Mesendoderm (in vitro differentiated cells): Measurements from ENCODE around the gene EFCAB6.

Experiments
- DNase-seq: peaks from one replicate; pipeline ENCODE4 v3.0.0; 2013
- H2AK5ac ChIP-seq: 2 replicates; pipeline ENCODE4 v1.6.1; 2013; ENCODE audit warnings: low read length, inconsistent platforms
- H2BK120ac ChIP-seq: 2 replicates; pipeline ENCODE4 v1.6.1; 2013; ENCODE audit warnings: low read depth, mild to moderate bottlenecking, low read length, moderate library complexity, mixed read lengths
- H2BK15ac ChIP-seq: replicated peaks from 2 replicates; pipeline ENCODE4 v1.6.1; 2013; ENCODE audit warnings: low read depth, mild to moderate bottlenecking, moderate library complexity
- H2BK5ac ChIP-seq: 2 replicates; pipeline ENCODE4 v1.6.1; 2013; ENCODE audit warnings: low read length, inconsistent platforms
- H3K18ac ChIP-seq: 2 replicates; pipeline ENCODE4 v1.6.1; 2013; ENCODE audit warnings: mild to moderate bottlenecking, low read length, mixed read lengths
- H3K23ac ChIP-seq: one replicate; pipeline ENCODE4 v1.6.1; 2013; ENCODE audit warnings: low read length
- H3K27ac ChIP-seq: 2 replicates; pipeline ENCODE4 v1.5.1; 2013; ENCODE audit warnings: low read depth, mild to moderate bottlenecking, inconsistent platforms, low read length, moderate library complexity
- H3K27me3 ChIP-seq: 2 replicates; pipeline ENCODE4 v1.6.1; 2013; ENCODE audit warnings: low read length, control low read depth, mild to moderate bottlenecking, inconsistent platforms; ENCODE audit not compliant: insufficient read depth, poor library complexity
- H3K36me3 ChIP-seq: 2 replicates; pipeline ENCODE4 v1.6.1; 2013; ENCODE audit warnings: low read length, inconsistent platforms; ENCODE audit not compliant: control insufficient read depth, insufficient read depth
- H3K4ac ChIP-seq: one replicate; pipeline ENCODE4 v1.6.1; 2013; ENCODE audit warnings: low read depth, mild to moderate bottlenecking, low read length, moderate library complexity
- H3K4me1 ChIP-seq: 2 replicates; pipeline ENCODE4 v1.6.1; 2013; ENCODE audit warnings: low read depth, low read length, inconsistent platforms; ENCODE audit not compliant: control insufficient read depth
- H3K4me2 ChIP-seq: 2 replicates; pipeline ENCODE4 v1.6.1; 2013; ENCODE audit warnings: low read length
- H3K4me3 ChIP-seq: 2 replicates; pipeline ENCODE4 v1.5.1; 2013; ENCODE audit warnings: mild to moderate bottlenecking, low read length
- H3K56ac ChIP-seq: one replicate; pipeline ENCODE4 v1.6.1; 2013; ENCODE audit warnings: low read length
- H3K79me1 ChIP-seq: 2 replicates; pipeline ENCODE4 v1.6.1; 2013; ENCODE audit warnings: low read length, inconsistent platforms
- H3K79me2 ChIP-seq: 2 replicates; pipeline ENCODE4 v1.6.1; 2013; ENCODE audit warnings: mild to moderate bottlenecking, low read length; ENCODE audit not compliant: control insufficient read depth, insufficient read depth
- H3K9ac ChIP-seq: 2 replicates; pipeline ENCODE4 v1.6.1; 2013; ENCODE audit warnings: low read length, inconsistent platforms
- H4K5ac ChIP-seq: one replicate; pipeline ENCODE4 v1.6.1; 2013; ENCODE audit warnings: low read length
- H4K8ac ChIP-seq: one replicate; pipeline ENCODE4 v1.6.1; 2013; ENCODE audit warnings: low read depth, mild to moderate bottlenecking, control low read depth, low read length, moderate library complexity
- WGBS: extraction: QIAGEN DNeasy Blood & Tissue Kit; methylation state at CpG from one replicate; pipeline ENCODE4 v1.1.7; 2013; ENCODE audit warnings: low lambda C conversion rate, missing lambda C conversion rate; ENCODE audit not compliant: insufficient coverage; ENCODE audit errors: extremely low coverage; 5-methylcytosine and 5-hydroxymethylcytosine counted together

Gene EFCAB6

DNA sequence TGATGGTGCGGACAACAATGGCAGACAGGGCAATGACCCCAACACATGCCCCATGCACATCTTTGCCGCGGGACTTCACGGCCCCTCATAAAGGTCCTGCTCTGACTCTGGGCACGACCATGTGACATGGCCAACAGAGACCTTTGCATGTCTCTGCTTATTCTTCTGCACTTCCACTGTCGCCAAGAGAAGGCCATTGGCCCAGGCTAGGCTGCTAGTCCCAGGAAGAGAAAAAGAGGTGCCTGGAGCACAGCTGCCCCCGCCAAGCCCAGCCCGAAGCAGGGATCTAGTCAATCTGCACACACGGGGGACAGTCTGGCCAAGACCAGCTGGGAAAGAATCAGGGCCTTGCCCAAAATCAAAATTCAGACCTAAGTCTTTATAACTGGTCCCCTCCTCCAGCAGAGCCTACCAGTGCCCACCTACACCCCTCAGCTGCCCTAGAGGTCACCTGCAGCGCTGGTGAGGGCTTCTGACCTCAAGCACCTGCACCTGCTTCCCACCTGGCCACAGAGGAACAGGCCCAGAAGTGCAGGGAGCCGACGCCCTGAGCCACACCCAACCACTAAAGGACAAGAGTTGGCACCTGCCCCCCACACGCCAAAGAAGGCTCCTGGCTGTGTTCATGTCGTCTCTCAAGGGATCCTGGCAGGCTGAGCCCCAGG, 42.1 kb upstream of the EFCAB6 start:
- Histone ChIP-seq H3K27me3 (no peaks in the 10 kb centered on the region), H3K56ac (no peak overlapping the region), H3K4me1 (no peaks in the 10 kb centered on the region), H3K4me3 (no peak overlapping the region), H3K18ac (no peak overlapping the region), H3K23ac (no peak overlapping the region), H3K9ac (no peak overlapping the region), H3K4me2 (no peak overlapping the region), H3K79me1 (peaks cover 25% of the 10 kb centered on the region), H3K36me3 (no peaks in the 10 kb centered on the region), H2AK5ac (no peak overlapping the region), H4K8ac (no peak overlapping the region), H4K5ac (no peak overlapping the region), H3K4ac (no peak overlapping the region), H2BK15ac (no peak overlapping the region), H3K79me2 (peaks cover 14% of the 10 kb centered on the region), H2BK120ac (no peak overlapping the region), H2BK5ac (no peak overlapping the region), H3K27ac (no peak overlapping the region)
- no peak for DNase-seq
- WGBS: no CpG with 5 or more reads among the region's 14 CpGs

- H3K27me3 ChIP-seq: no peaks in the 10 kb centered on the region
- peaks cover 11% of the 10 kb centered on the region for H3K79me2 ChIP-seq
- no peak overlapping the region for H2BK15ac ChIP-seq
- H3K4ac ChIP-seq: no peak overlapping the region
- no peak overlapping the region for H4K8ac ChIP-seq
- no peak overlapping the region for H3K23ac ChIP-seq
- no peak for DNase-seq
- H3K56ac ChIP-seq: no peak overlapping the region
- no peak overlapping the region for H3K18ac ChIP-seq
- H4K5ac ChIP-seq: no peak overlapping the region
- no peaks in the 10 kb centered on the region for H3K4me1 ChIP-seq
- no peak overlapping the region for H2BK5ac ChIP-seq
- peaks cover 19% of the 10 kb centered on the region for H3K79me1 ChIP-seq
- no peaks in the 10 kb centered on the region for H3K36me3 ChIP-seq
- H3K4me2 ChIP-seq: no peak overlapping the region
- no peak overlapping the region for H3K4me3 ChIP-seq
- no peak overlapping the region for H2BK120ac ChIP-seq
- H3K27ac ChIP-seq: no peak overlapping the region
- no peak overlapping the region for H2AK5ac ChIP-seq
- WGBS: no CpG with 5 or more reads among the region's 10 CpGs
- H3K9ac ChIP-seq: no peak overlapping the region
Measured at GRCh38 chr22:43853328-43853931, 41.3 kb upstream of the EFCAB6 start.

GRCh38 chr22:43852573-43853327, 40.6 kb upstream of the EFCAB6 start:
- no peak for DNase-seq
- Histone ChIP-seq H2BK5ac (no peak overlapping the region), H2AK5ac (no peak overlapping the region), H4K8ac (no peak overlapping the region), H3K4me3 (no peak overlapping the region), H3K79me1 (peaks cover 22% of the 10 kb centered on the region), H3K4me1 (no peaks in the 10 kb centered on the region), H3K4ac (no peak overlapping the region), H3K23ac (no peak overlapping the region), H2BK15ac (no peak overlapping the region), H4K5ac (no peak overlapping the region), H2BK120ac (no peak overlapping the region), H3K36me3 (no peaks in the 10 kb centered on the region), H3K9ac (no peak overlapping the region), H3K18ac (no peak overlapping the region), H3K79me2 (peaks cover 14% of the 10 kb centered on the region), H3K56ac (no peak overlapping the region), H3K27ac (no peak overlapping the region), H3K27me3 (no peaks in the 10 kb centered on the region), H3K4me2 (no peak overlapping the region)
- 100% methylated on average over 1 of the region's 19 CpGs for WGBS

DNA sequence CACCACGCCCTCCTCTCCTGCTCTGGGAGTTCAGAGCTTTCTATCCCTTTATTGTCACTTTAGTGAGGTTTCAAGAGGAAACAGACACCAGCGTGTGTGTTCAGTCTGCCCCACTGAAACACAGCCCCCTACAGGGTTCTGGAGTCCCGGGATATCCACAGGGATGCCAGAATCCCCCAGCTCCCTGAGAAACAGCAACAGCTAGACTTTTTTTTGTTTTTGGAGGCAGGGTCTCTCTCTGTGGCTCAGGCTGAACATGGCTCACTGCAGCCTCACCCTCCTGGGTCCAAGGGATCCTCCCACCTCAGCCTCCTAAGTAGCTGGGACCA, 39.8 kb upstream of the EFCAB6 start:
- Histone ChIP-seq H3K18ac (no peak overlapping the region), H3K9ac (no peak overlapping the region), H2AK5ac (no peak overlapping the region), H4K8ac (no peak overlapping the region), H3K4me3 (no peak overlapping the region), H2BK120ac (no peak overlapping the region), H3K4ac (no peak overlapping the region), H3K27ac (no peak overlapping the region), H3K23ac (no peak overlapping the region), H2BK15ac (no peak overlapping the region), H2BK5ac (no peak overlapping the region), H3K27me3 (no peaks in the 10 kb centered on the region), H3K4me1 (no peaks in the 10 kb centered on the region), H3K79me2 (peaks cover 14% of the 10 kb centered on the region), H3K56ac (no peak overlapping the region), H4K5ac (no peak overlapping the region), H3K36me3 (no peaks in the 10 kb centered on the region), H3K4me2 (no peak overlapping the region), H3K79me1 (peaks cover 27% of the 10 kb centered on the region)
- WGBS: no CpG with 5 or more reads among the region's 3 CpGs
- no peak for DNase-seq

DNA sequence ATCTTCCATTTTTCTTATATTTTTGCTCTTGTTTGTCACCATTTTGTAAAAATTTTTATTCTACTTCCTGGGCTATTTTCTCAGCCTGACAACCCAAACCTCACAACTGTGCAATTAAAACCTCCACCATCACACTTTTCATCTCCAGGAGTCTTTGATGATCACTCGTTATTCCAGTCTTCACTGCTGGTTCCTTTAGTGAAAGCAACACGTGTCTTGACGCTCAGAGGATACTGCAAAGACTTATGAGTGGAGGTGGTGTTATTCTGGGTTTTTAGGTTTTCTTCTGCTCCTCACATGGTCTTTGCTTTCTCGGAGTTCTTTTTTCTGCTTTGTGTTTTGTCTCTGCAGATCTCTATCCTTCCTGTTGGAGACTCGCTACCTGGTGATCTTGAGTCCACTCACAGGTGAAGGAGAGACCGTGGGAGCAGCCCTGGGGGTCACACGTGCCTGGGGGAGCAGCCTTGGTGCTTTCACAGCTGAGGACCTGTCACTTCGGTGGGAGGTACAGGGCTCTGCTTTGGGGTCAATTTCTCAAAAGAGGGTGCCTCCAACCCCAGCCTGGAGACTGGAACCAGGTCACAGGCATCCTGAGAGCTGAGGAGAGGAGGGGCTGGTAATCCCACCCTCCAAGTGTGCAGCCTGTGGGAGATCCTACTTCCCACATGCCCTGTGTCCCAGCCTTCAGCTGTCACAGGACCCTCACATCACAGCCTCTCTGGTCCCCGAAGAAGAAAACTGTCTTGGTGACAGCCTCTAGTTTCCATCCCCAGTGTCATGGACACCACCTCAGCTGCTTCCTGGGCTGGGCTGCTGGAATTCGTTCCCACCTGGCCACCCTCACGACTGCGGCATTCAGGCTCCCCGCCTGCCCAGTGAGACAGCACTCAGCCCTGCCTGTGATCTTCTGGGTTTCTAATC, 39.2 kb upstream of the EFCAB6 start:
- H2BK15ac ChIP-seq: no peak overlapping the region
- no peaks in the 10 kb centered on the region for H3K27me3 ChIP-seq
- H3K4me2 ChIP-seq: no peak overlapping the region
- H3K36me3 ChIP-seq: no peaks in the 10 kb centered on the region
- H3K79me2 ChIP-seq: peaks cover 13% of the 10 kb centered on the region
- H3K23ac ChIP-seq: no peak overlapping the region
- H3K27ac ChIP-seq: no peak overlapping the region
- no peak overlapping the region for H2BK5ac ChIP-seq
- no peak overlapping the region for H3K4ac ChIP-seq
- H4K8ac ChIP-seq: no peak overlapping the region
- DNase-seq: no peak
- no peak overlapping the region for H3K56ac ChIP-seq
- H3K79me1 ChIP-seq: peaks cover 23% of the 10 kb centered on the region
- H4K5ac ChIP-seq: no peak overlapping the region
- no peak overlapping the region for H3K4me3 ChIP-seq
- H3K9ac ChIP-seq: no peak overlapping the region
- no peak overlapping the region for H3K18ac ChIP-seq
- H3K4me1 ChIP-seq: no peaks in the 10 kb centered on the region
- H2BK120ac ChIP-seq: no peak overlapping the region
- H2AK5ac ChIP-seq: no peak overlapping the region
- WGBS: no CpG with 5 or more reads among the region's 13 CpGs
